ENCODE data around the gene TMEM8B.

GRCh38 chr9:35863583-35863982 is 34.6 kb downstream of the TMEM8B start:
- no peak for TF ChIP-seq CTCF (IDR thresholded peaks at IDR 0.05 in 2 of 3, conservative IDR thresholded peaks at IDR 0.05 in 1 of 3; ENCODE audit: borderline replicate concordance in 1 of 3, insufficient read depth in 1 of 3, low read depth in 2 of 3, low read length in 2 of 3)
- no peak for TF ChIP-seq ZFX (IDR thresholded peaks at IDR 0.05)
- TF ChIP-seq EGR1 (IDR thresholded peaks at IDR 0.05; ENCODE audit: low read depth), result no peak
- no peak for TF ChIP-seq ELF1 (IDR thresholded peaks at IDR 0.05; ENCODE audit: borderline replicate concordance, low read depth)
- TF ChIP-seq RAD21 (IDR thresholded peaks at IDR 0.05; ENCODE audit: low read depth), result no peak
